ENCODE results near the gene NFYC.

DNA sequence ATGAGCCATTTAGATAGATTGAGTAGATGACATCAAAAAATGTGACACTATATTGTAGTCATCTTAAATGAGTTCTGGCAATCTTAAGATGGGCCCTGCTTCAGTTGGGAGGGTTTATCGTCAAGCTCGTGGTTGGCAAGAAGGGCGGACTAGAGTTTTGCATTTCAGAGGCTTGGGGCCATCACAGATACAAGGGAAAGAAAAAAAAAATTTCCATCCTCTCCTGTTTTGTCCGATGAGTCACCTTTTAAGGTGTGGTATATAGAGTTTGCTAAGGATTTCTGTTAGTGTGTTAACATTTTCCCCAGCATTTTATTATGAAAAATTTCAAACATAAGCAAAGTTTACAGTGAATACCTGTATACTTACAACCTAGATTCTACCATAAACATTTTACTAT lies 60.3 kb downstream of the NFYC start:
- TF ChIP-seq CTCF (IDR thresholded peaks at IDR 0.05), result no peak
- no peak for TF ChIP-seq EP300 (IDR thresholded peaks at IDR 0.05)
- TF ChIP-seq POLR2A (IDR thresholded peaks at IDR 0.05), result no peak
- TF ChIP-seq POLR2AphosphoS5 (IDR thresholded peaks at IDR 0.05), result no peak

All from stomach (tissue), 4 donors.